Activated CD8-positive, alpha-beta memory T cell treated with anti-CD3 and anti-CD28 coated beads, Interleukin-2, amount 50 U/mL, for 4 hours (primary cell): Measurements from ENCODE around the gene ACTN1.

Experiments
- DNase-seq: peaks from one replicate; pipeline ENCODE4 v3.0.0-alpha.2; 2020

Gene ACTN1

DNA sequence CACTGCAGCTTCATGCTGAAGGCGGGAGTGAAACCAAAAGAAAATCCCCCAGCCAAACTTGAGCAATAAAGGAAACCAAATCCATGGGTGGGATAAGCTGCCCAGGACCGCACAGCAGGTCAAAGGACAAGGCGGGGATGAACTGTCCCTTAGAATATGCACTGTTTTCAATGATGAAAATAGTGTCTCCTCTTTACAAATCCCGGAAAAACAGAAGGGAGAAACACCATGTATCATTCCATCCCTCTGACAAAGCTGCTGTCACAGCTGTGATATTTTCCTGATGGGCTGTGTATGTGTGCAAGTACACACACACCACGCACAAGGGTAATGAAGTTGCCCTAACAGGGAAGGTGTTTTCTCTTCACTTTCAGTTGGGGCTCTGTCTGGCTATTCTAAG lies 70.3 kb downstream of the ACTN1 start:
- no peak for DNase-seq

DNA sequence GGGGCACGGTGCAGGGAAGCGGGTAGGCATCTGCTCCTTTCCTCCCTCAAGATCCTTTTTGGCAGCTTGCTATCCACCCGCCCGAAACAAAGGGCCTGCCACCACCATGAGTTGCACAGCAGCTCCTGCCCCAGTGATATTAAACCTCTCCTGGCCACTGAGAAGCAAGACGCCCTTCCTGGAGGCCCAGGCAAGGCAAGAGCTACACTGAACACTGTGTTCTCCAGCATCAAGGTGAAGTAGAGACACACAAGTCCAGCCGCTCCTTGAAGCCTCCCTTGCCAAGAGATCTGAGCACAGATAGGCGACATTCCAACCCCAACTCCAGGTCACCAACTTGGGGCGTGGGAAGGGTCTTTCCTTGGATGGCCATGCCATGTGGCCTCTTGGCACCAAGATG lies 70.9 kb downstream of the ACTN1 start:
- no peak for DNase-seq

DNA sequence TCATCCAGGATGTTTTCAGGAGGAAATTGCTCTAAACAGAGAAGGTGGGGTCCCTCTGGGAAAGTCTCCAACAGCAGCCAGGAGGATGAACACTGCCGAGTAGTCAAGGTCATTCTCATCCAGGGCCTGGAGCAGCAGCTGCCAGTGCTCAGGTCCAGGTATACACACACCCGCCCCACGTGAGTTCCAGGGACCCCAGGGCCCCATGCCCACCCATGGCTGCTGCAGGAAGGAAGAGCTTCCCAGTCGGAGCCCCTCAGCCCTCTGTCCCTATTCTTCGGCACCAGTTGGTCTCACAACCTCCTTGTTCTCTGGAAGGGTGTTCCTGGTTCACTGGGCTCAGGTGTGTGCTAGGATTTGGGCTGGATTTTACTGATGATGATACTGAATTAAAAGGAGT lies 72.7 kb downstream of the ACTN1 start:
- DNase-seq, result no peak

DNA sequence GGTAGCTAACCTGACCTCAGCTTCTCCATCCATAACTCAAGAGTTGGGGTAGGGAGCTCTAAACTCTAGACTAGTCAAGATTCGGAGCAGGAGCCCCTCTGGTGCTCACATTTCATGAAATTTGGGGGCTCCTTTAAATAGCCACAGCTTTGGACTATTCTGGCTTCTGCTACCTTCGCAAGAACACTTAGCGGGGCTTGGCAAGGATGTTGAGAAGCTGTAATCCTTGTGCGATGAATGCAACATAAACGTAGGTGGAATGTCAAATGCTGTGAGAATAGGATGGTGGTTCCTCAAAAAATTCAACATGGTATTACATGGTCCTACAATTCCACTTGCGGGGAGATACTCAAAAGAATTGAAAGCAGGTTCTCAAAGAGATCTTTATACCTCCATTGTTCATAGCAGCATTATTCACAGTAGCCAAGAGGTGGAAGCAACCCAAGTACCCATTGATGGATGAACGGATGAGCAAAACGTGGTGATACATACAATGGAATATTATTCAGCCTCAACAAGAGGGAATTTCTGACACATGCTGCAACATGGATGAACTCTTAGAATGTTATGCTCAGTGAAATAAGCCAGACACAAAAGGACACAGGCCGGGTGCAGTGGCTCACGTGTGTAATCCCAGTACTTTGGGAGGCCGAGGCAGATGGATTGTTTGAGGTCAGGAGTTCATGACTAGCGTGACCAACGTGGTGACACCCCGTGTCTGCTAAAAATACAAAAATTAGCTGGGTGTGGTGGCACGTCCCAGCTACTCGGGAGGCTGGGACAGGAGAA lies 73.8 kb downstream of the ACTN1 start:
- no peak for DNase-seq

DNA sequence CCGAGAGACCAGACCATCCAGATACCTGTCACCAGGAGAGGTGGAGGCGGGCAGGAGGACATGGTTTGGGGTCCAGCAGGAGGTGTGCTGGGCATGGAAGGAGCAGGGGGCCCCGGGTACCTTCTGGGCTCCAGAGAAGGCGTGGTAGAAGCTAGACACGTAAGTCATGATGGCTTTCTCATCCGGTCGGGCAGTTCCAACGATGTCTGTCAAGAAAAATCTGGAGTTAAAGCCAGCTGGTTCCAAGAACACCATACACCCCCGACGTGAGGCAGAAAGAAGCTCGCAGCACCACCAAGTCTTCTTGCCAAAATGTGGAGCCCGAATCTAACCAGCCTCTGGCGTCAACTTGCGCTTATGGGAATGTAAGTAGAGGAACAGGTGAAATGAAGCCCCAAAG lies 76.7 kb downstream of the ACTN1 start:
- no peak for DNase-seq

DNA sequence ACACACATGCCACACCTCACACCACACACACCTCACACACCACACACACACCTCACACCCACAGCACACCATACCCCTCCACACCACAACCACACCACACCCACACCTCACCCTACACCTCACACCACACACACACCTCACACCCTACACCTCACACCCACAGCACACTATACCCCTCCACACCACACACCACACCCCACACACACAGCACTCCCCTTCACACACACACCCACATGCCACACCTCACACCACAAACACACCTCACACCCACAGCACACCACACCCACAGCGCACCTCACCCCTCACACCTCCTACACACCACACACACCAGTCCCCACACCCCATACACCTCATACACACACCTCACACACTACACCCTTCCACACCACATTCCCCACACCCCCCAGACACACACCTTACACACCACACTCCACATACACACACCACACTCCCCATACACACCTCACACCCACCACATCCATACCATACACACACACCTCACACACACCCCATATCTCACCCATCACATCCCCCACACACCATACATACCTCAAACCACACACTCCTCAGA lies 80.0 kb downstream of the ACTN1 start:
- no peak for DNase-seq

DNA sequence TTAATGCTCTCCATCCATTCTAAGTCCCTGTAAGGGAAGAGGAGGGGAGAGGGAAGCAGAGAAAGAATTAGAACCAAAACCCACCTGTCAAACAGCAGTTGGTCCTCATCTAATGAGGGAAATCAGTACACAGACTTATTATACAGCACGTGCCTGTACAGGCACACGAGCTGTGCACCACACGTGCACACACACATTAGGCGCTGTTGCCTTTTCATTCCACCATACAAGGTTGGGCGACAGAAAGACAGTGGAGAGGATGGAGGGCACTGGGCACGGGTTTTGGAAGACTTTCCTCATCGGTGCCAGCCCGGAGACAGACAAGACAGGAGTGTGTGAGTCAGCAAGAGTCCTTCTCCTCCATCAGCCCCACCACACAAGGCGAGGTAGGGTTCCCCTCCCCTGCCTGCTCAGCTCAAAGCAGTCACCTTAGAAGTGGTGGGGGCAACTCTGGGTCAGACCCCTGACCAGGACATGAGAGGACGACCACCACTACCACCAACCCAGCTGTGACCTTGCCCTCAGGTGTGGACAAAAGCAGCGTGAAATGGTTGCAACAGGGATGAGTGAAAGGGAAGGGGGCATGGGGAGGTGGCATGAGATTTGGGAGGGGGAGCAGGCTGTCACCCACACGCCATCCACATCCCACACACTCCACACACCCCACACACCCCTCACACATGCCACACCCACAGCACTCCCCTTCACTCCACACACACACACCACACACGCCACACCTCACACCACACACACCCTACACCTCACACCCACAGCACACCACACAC lies 80.7 kb downstream of the ACTN1 start:
- no peak for DNase-seq

DNA sequence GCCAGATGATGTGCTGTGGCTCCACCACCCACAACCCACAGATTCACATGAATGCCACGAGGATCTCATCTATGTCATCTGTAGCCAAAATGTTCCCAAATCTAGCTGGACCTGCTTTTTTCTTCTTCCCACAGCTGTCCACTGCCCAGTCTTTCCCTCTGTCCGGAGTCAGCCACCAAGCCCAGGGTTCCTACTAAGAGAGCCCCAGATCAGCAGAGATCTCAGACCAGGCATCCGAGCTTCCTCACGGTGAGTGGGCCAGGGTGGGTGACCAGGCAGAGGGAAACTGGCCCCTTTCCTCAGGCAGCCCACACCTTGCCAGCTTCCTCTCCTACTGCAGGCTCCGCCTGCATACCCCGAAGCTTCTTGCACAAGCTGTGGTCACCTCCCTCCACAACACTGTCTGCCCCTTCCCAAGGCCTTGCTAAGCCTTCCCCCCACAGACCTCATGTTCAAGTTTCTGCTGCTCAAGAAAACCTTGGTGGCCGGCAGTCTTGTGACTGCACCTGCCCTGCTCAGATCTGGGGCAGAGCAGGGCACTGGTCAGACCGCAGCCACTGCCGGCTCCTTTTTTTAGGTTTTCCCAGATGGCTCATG lies 81.4 kb downstream of the ACTN1 start:
- DNase-seq, result no peak

DNA sequence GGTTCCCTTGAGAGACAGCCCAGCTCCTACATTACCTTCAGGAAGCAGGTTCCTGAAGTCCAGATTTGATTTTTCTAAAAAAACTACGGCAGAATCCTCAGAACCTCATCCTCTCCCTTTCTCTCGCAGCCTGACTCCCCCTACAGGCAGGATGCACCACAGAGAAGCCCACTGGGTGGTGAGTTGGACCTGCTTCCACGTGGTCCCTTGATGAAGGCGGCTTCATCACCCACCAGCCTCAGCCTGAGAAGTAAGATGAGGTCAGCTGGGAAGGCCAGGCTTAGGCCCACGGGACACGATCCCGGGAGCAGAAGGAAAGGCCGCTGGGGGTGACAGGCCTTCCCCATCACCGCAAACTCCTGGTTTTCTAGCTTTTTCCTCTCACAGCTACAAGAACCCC lies 83.0 kb downstream of the ACTN1 start:
- DNase-seq, result no peak

DNA sequence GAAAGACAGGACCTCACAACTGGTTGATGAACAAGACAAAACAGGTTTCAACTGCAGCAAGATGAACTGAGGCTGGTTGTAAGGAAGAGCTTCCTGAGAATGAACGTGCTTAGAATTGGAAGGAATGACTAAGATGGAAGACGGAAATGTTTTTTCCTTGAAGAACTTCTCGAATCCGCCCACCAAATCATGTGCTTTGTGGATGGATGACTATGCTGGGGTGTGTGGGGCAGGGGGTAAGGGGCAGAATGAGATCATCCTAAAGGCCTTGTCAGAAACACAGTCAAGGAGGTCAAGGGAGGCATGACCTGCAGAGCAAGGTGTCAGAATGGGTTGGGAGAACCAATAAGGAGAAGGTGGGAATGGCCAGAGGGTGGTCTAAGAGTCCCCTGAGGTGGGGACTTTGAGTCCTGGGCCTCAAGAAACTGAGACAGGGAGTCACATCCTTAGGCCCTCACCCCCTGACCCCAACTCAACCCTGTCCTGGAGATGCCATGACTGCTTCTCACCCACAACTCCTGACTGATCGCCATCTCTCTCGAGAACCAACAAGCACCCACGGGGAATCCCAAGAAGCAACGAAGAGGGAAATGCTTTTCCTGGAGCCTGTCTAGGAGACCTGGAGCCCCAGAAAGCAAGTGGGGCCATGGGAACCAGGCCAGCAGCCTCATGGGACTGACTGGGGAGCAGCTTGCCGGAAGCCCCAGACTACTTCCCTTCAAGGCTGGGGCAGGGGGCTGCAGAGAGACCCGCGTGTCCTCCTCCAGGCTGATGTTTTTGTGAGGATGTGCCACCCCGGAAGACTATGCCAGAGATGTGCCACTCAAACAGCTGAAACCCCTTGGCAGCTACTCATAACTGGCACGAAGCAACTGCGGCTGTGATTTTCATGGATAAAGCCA lies 84.0 kb downstream of the ACTN1 start:
- no peak for DNase-seq

DNA sequence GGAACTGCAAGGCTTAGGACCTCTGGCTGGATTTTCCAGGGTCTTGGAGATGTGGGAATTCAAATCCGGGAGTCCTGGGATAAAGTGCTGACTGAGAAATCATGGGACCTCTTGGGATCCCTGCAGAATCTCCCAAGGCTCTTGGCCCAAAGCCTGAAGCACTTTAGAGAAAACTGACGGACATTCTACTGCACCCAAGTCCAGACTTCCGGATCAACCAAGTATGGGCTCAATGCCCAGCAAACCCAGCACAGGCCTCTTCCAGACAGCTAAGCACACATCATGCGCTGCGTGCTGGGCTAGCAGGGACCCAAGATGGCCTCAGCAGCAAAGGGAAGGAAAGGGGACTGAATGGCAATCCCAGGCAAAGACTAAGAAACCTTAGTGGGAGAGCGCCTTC lies 85.0 kb downstream of the ACTN1 start:
- no peak for DNase-seq

DNA sequence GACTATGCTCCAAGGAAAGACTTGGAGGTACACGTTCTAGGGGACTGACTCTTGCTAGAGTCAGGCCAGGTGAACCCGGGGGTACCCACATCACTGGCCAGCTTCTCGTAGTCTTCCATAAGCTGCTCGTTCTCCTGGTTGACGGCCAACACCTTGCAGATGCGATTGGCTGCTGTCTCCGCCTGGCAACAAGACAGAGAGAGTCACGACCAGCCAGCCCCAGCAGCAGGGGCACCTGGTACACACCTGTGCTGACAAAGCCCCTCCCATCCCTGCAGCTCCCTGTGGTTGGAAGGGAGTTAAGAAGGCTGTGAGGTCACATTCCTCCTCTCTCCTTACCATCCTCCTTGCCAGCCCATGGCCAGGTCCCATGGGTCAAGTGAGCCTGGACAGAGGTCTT lies 85.5 kb downstream of the ACTN1 start:
- DNase-seq, result no peak

DNA sequence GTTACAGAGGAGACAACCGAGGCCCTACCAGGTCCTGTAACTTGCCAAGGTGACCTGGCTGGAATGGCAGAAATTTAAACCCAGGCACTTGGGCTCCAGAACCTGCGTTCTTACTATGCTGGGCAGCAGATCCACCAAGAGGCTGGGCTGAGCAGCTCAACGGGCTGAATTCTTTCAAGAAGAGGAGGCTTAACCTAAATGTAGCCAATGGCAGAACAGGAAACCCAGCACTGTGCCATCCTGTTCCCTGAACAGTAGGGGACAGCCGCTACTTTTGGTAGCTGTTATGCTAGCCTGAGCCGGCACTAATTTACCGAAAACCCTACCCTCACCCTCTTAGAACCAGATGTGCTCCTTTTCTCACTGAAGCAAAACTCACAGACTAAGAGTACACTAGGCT lies 86.1 kb downstream of the ACTN1 start:
- DNase-seq, result no peak

DNA sequence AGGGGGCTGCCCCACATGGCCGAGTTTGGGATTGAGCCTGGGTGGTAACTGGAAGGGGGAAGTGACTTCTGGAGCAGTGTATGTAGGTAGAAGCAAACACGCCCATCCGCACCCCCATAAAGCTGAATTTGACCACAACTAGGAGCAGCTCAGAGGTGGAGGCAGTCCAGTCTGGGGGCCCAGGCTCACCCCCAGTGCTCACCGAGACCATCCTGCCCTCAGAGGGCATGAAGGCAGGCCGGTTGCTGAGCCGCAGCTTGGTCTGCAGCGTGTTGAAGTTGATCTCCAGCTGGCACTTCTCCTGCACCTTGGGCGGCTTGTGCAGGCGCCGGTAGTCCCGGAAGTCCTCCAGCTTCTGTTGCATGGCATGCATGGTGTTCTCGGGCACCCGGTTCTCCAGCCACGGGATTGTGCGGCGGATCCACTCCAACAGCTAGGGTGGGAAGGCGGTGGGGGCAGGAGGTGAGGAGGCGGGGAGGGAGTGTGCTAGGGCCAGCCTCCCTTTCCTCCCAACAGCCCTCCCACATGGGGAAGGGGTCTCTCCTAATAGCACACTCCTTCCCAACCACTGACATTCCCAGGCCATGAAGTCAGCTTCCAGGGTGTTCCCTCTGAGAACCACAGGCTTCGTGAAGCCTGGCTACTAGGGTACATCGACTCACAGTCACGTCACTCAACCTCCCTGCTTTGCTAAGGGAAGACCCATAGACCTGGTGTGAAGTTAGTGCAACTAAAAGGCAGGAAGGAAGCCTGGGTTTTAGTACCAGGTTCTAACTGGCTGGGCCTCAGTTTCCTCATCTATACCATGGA lies 87.0 kb downstream of the ACTN1 start:
- no peak for DNase-seq

DNA sequence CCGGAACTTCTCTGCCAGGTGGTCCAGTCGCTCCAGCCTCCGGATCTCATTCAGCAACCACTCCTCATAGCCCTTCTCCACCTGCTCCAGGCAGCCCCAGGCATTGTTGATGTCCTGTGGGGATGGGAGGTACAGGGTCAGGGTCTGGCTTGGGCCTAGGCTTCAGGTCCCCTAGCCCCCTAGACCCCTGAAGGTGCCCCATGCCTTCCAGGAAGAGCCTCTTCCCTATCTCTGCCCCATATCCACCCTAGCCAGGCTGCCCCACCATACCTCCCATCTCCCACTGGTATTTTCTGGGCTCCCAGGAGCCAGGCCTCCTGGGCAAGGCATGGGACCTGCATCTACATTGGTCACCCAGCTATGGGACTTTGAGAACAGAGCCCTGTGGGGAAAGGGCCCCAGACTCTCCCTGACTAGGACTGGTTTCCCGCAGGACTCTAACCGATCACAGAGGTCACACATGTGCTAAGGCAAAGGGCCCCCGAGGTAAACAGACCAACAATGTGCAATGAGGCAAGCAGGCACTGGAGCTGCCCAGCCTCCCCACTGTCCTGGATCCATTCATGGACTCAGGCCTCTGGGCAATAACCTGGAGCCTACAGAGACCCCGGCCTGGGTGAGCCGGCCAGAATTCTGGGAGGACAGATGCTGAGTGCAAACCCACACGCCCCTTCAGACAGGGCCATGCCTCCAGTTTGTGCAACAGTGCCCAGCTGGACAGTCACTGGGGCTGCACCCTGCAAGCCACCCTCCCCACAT lies 88.8 kb downstream of the ACTN1 start:
- DNase-seq, result no peak

DNA sequence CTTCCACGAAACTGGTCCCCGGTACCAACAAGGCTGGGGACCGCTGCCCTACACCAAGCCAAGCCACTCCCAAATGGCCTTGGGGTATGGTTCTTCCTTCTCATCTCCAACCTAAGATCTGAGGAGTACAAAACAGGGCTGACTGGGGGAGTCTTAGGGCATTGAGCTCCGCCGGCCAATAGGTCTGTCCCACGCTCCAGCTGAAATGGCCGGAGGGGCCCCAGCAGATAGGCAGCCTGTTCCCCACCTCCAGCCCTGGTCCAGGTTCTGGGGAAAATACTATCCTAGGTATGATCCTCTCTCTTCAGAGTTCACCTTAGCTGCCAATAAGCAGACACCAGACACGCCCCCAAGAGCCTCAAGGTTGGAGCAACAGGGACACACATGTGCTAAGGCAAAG lies 90.2 kb downstream of the ACTN1 start:
- no peak for DNase-seq

DNA sequence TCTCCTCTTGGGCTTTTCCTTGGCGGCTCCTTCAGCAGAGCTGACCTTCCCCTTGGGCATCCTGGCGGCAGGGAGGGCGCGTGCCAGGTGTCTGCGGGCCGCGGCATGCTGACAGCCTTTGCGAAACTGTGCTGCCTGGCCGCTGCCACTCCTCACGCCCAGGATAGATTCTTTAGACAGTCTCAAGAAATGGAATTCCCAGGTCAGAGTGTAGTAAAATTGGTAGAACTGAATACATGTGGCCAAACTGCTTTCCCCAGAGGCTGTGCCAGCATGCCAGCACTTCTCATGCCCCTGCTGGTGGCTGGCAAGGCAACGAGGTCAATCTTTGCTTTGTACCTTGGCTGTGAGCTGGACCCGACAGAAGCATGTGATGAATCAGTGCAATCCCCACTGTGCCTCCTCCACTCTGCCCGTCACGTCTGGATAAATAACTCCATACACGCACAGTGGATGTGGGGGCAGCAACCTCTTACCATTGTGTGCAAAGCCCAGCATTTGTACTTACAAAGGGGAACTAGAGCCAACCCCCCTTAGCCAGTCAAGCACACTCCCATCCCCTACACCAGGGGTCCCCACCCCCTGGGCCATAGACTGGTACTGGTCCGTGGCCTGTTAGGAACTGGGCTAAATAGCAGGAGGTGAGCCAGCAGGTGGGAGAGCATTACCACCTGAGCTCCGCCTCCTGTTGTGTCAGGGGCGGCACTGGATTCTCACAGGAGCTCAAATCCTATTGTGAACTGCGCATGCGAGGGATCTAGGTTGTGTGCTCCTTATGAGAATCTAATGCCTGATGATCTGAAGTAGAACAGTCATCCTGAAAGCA lies 90.9 kb downstream of the ACTN1 start:
- no peak for DNase-seq

DNA sequence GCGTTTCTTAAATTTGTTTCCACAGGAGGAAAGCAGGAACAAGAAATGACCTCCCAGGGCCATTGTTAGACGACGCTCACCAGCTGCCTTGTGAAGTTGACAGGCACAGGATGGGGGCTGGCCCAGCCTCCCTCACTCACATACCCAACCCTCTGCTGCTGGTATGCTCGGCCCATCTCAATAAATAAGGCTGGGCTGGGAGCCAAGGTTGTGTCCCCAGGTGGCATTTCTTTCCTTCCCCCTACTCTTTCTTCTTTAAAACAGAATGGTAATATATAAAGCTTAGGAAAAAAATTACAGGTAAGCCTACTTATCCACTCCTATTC lies 93.0 kb downstream of the ACTN1 start:
- DNase-seq, result no peak

DNA sequence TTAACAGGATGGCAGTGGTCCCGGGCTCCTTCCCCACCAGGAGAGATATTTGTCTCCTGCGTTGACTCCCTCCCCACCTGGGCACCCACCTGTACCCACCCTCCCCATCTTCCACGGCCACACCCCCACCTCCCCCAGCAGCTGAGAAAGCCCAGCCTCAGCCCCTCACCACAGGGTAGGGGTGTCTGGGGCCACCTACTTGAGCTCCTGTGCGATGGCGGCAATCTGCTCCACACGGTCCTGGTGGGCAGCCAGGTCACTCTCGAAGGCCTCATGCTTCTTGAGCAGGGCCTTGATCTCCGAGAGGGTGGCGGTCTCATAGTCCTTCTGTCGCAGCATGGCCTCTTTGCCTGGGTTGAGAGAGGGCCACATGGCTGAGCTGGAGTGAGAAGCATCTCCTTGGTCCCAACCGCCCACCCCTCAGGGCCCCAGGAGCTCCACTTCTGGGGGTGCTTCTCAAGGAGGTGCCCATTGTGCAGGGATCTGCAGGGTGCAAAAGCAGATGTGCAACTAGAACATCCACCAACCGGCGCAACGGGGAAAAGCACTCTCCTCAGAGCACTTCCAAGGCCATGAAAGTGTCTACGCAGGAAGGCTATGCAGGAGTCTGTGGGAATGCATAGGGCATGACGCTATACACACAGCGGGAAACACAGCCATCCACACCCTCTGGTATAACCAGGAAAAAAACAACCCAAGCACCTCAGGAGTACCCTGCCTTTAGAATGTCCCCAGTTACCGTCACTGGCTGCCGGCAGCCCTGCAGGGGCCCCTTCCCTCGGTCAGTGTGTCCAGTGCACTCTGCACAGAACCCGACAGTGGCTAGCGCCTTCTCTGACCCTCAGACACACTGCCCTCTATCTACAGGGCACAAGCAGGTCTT lies 93.6 kb downstream of the ACTN1 start:
- DNase-seq, result no peak
